ENCODE results near the gene MAML2.
"Not testable (repeated sequence)": the region's sequence is repeated elsewhere in the genome, so short reads cannot be mapped to it uniquely, and the experiment has no call there.

- not testable (repeated sequence) for TF ChIP-seq POLR2A, CTCF (IDR thresholded peaks at IDR 0.05)
Observed at GRCh38 chr11:96285985-96286384, 57.0 kb downstream of the MAML2 start.
